Effector memory CD4-positive, alpha-beta T cell (primary cell): Measurements from ENCODE around the gene ASTN2.
"Not testable (repeated sequence)": the region's sequence is repeated elsewhere in the genome, so short reads cannot be mapped to it uniquely, and the experiment has no call there.

ENCODE experiments used
- DNase-seq, 3 donors: peaks; one replicate each; pipeline ENCODE4 v3.0.0-alpha.2; 2020
- H3K27ac ChIP-seq: 2 replicates; pipeline ENCODE4 v1.7.0; 2013; ENCODE audit warnings: mild to moderate bottlenecking, low read length, moderate library complexity; ENCODE audit not compliant: insufficient read depth, poor library complexity, severe bottlenecking
- H3K27me3 ChIP-seq: replicated peaks from 2 replicates; pipeline ENCODE4 v1.7.0; 2013; ENCODE audit warnings: mild to moderate bottlenecking, low read length; ENCODE audit not compliant: insufficient read depth, control insufficient read depth, poor library complexity, severe bottlenecking
- H3K36me3 ChIP-seq: 2 replicates; pipeline ENCODE4 v1.7.0; 2013; ENCODE audit warnings: mild to moderate bottlenecking, low read length, moderate library complexity; ENCODE audit not compliant: control insufficient read depth, insufficient read depth
- H3K4me1 ChIP-seq: 2 replicates; pipeline ENCODE4 v1.7.0; 2013; ENCODE audit warnings: low read length, mild to moderate bottlenecking; ENCODE audit not compliant: control insufficient read depth, insufficient read depth, poor library complexity, severe bottlenecking
- H3K4me3 ChIP-seq: 2 replicates; pipeline ENCODE4 v1.7.0; 2013; ENCODE audit warnings: low read length, low read depth, mild to moderate bottlenecking; ENCODE audit not compliant: insufficient read depth, poor library complexity, severe bottlenecking
- H3K9me3 ChIP-seq: 2 replicates; pipeline ENCODE4 v1.7.0; 2013; ENCODE audit warnings: mild to moderate bottlenecking, low read length, moderate library complexity; ENCODE audit not compliant: control insufficient read depth

ASTN2 gene

DNA sequence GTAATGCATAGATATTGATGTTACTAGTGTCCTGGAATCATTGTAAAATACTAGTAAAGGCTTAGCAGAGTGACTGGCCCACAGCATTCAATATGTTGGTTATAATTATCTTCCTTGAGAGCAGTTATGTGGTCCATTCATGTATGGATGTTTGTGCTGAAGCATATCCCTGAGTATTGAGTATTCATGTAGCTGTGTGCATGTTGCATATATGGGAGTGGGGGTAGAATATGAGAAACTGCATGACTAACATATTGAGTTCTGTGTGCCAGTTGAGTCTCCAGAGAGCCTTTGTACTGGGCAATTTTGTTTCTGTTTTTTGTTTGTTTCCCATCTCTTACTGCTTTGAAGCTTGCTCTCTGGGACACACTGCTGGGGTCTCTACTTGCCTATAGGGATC is 950.4 kb downstream of the ASTN2 start:
- no peak overlapping the region for H3K27ac ChIP-seq
- H3K36me3 ChIP-seq, result no peaks in the 10 kb centered on the region
- no peak for DNase-seq
- H3K9me3 ChIP-seq, result no peaks in the 10 kb centered on the region
- no peaks in the 10 kb centered on the region for H3K4me1 ChIP-seq
- H3K27me3 ChIP-seq, result no peaks in the 10 kb centered on the region
- H3K4me3 ChIP-seq, result no peak overlapping the region

- H3K9me3 ChIP-seq, result no peaks in the 10 kb centered on the region
- H3K4me3 ChIP-seq, result no peak overlapping the region
- H3K27me3 ChIP-seq, result no peaks in the 10 kb centered on the region
- H3K36me3 ChIP-seq, result no peaks in the 10 kb centered on the region
- DNase-seq, result no peak
- H3K4me1 ChIP-seq, result no peaks in the 10 kb centered on the region
- H3K27ac ChIP-seq, result no peak overlapping the region
These were observed 953.2 kb downstream of the ASTN2 start for GRCh38 chr9:116461632-116462031.

DNA sequence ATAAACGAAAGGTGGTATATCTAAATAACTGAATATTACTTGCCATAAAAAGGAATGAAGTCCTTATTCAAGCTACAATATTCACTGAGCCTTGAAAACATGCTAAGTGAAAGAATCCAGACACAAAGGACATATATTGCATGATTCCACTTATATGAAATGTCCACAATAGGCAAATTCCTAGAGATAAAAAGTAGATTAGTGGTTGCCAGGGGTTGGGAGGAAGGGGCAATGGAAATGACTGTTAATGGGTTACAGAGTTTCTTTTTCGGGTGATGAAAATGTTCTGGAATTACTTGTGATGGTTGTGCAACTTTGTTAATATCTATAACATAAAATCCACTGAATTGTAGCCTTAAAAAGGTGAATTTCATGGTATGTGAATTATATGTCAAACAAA is 954.8 kb downstream of the ASTN2 start:
- Histone ChIP-seq H3K36me3 (no peaks in the 10 kb centered on the region), H3K4me3 (no peak overlapping the region), H3K27me3 (no peaks in the 10 kb centered on the region), H3K27ac (no peak overlapping the region), H3K4me1 (no peaks in the 10 kb centered on the region), H3K9me3 (no peaks in the 10 kb centered on the region)
- no peak for DNase-seq

DNA sequence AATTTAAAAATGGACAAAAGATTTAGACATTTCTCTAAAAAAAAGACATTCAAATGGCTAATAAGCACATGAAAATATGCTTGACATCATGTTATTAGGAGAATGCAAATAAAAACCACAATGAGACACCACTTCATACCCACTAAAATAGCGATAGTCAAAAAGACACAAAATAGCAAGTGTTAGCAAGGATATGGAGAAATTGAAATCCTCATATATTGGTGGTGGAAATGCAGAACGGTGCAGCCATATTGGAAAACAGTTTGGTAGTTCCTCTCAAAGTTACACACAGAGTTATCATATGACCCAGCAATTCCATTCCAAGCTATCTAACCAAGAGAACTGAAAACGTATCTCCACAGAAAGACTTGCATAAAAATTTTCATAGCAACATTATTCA is 955.3 kb downstream of the ASTN2 start:
- DNase-seq, result no peak
- no peak overlapping the region for H3K27ac ChIP-seq
- H3K4me1 ChIP-seq, result no peaks in the 10 kb centered on the region
- no peaks in the 10 kb centered on the region for H3K36me3 ChIP-seq
- H3K27me3 ChIP-seq, result no peaks in the 10 kb centered on the region
- no peaks in the 10 kb centered on the region for H3K9me3 ChIP-seq
- no peak overlapping the region for H3K4me3 ChIP-seq

DNA sequence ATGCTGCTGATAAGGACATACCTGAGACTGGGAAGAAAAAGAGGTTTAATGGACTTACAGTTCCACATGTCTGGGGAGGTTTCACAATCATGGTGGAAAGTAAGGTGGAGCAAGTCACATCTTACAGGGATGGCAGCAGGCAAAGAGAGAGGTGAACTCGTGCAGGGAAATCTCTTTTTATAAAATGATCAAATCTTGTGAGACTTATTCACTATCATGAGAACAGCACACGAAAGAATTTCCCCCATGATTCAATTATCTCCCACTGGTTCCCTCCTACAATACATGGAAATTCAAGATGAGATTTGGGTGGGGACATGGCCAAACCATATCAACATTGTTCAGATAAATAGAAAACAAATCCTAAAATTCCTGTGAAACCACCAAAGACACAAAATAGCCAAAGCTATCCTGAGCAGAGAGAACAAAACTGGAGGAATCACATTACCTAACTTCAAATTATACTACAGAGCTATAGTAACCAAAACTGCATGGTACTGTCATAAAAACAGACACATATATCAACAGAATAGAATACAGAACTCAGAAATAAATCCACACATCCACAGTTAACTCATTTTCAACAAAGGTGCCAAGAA is 958.3 kb downstream of the ASTN2 start:
- Histone ChIP-seq H3K9me3 (no peaks in the 10 kb centered on the region), H3K4me3 (no peak overlapping the region), H3K4me1 (no peaks in the 10 kb centered on the region), H3K27ac (no peak overlapping the region), H3K36me3 (no peaks in the 10 kb centered on the region), H3K27me3 (no peaks in the 10 kb centered on the region)
- no peak for DNase-seq

DNA sequence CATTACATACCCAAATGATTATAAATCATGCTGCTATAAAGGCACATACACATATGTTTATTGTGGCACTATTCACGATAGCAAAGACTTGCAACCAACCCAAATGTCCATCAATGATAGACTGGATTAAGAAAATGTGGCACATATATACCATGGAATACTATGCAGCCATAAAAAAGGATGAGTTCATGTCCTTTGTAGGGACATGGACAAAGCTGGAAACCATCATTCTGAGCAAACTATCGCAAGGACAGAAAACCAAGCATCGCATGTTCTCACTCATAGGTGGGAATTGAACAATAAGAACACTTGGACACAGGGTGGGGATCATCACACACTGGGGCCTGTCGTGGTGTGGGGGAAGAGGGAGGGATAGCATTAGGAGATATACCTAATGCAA is 960.3 kb downstream of the ASTN2 start:
- H3K9me3 ChIP-seq, H3K27me3 ChIP-seq, DNase-seq, H3K4me3 ChIP-seq, H3K36me3 ChIP-seq, H3K27ac ChIP-seq, H3K4me1 ChIP-seq: not testable (repeated sequence)

- no peak overlapping the region for H3K27ac ChIP-seq
- no peak overlapping the region for H3K4me3 ChIP-seq
- no peaks in the 10 kb centered on the region for H3K36me3 ChIP-seq
- H3K4me1 ChIP-seq, result no peaks in the 10 kb centered on the region
- no peak for DNase-seq
- no peaks in the 10 kb centered on the region for H3K27me3 ChIP-seq
- H3K9me3 ChIP-seq, result no peaks in the 10 kb centered on the region
These were observed 961.1 kb downstream of the ASTN2 start for GRCh38 chr9:116453785-116454184.

DNA sequence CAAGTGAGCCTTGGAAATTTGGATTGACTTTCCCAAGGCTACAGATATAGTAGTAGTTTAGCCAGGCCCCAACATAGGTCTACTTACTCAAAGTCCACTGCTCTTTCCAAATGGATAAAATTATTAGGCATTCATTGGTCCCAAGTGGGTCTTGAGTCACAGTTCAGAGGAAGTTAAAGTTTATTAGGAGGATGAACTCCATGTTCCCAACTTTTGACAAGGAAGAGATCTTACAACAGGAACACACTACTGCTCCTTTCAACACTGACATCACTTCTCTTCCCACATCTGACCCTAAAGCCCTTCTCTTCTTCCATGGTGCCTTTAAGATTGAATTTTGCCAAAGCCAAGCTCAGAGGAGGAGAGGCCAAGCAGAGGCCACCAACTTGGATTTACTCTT is 962.2 kb downstream of the ASTN2 start:
- Histone ChIP-seq H3K36me3 (no peaks in the 10 kb centered on the region), H3K27me3 (no peaks in the 10 kb centered on the region), H3K9me3 (no peaks in the 10 kb centered on the region), H3K27ac (no peak overlapping the region), H3K4me1 (no peaks in the 10 kb centered on the region), H3K4me3 (no peak overlapping the region)
- DNase-seq, result no peak

DNA sequence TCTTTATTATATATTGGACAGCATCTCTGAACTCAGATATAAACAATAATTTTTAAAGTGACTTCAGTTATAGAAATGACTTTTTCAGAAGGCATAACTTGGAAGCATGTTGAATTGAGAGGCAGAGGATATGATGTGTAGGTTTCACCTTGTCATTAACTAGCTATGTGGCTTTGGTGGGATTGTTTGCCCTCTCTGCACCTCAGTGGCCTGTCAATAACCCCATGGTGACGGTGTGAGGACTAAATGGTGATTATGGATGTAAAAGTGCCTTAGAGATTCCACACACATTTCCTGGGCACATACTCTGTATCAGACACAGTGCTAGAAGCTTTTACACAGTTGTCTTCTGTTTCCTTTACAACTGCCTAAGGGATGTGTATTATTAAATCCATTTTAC is 962.6 kb downstream of the ASTN2 start:
- no peaks in the 10 kb centered on the region for H3K9me3 ChIP-seq
- H3K4me1 ChIP-seq, result no peaks in the 10 kb centered on the region
- H3K4me3 ChIP-seq, result no peak overlapping the region
- no peaks in the 10 kb centered on the region for H3K27me3 ChIP-seq
- DNase-seq, result no peak
- H3K27ac ChIP-seq, result no peak overlapping the region
- no peaks in the 10 kb centered on the region for H3K36me3 ChIP-seq

DNA sequence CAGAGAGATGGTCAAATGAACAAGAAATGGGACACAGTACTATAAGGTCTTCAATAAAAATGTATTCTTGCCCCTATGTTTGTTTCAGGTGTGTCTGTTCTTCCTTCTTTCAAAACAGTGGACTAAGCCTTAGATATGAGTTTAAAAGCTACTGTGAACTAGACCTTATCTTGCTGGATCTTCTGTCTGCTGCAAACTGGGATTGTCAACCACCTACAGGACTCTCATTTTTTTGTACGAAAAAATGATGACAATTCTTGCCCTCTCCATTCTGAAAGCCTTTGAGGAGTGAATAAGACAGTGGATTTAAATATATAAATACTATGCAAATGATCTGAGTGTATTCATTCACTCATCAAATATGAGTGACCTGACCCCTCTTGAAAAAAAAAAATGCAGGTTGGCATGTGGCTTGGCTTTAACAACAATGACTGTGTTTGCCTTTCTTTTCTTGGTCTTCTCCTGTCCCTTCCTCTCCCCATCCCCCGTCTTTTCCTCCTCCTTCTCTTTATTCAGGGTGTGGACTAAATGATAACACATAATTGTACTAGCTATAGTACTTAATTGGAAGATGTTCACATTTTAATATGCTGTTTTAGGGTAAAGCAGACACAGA is 963.2 kb downstream of the ASTN2 start:
- Histone ChIP-seq H3K36me3 (no peaks in the 10 kb centered on the region), H3K4me1 (no peaks in the 10 kb centered on the region), H3K27ac (no peak overlapping the region), H3K9me3 (no peaks in the 10 kb centered on the region), H3K4me3 (no peak overlapping the region), H3K27me3 (no peaks in the 10 kb centered on the region)
- no peak for DNase-seq
